SK-N-SH (cell line): Measurements from ENCODE around the gene ADAP1. TPM values are rescaled to one million over a fixed set of nuclear protein-coding genes. Genes with fewer than 3 reads are reported as not detected.

Experiments
- CTCF ChIA-PET: fragments of 300-600, 350-600 bp; formaldehyde crosslinking; extraction: SDS; loops from one replicate; lab custom pipeline; 2021; lab: Yijun Ruan, JAX
- POLR2A ChIA-PET: fragments of 350-600 bp; sonication (Branson Sonifier 250); formaldehyde crosslinking; extraction: SDS; loops from one replicate; lab custom pipeline; 2020; ENCODE audit warnings: antibody characterized with exemption, inconsistent platforms; lab: Yijun Ruan, JAX
- DNase-seq: peaks from one replicate; pipeline ENCODE4 v3.0.0; 2012
- H2AFZ ChIP-seq: fragments of 200-600 bp; sonication (generic); 2 replicates; pipeline ENCODE4 v1.8.1; 2016; ENCODE audit warnings: antibody characterized with exemption, mild to moderate bottlenecking, low read depth
- H3F3A ChIP-seq: fragments of 200-600 bp; sonication (generic); replicated peaks from 2 replicates; pipeline ENCODE3; 2016; ENCODE audit warnings: antibody characterized with exemption, mild to moderate bottlenecking; ENCODE audit not compliant: insufficient read depth
- H3K27ac ChIP-seq, 2 experiments: fragments of 200-500 bp in 1 of 2; fragments of 200-600 bp in 1 of 2; sonication (Bioruptor generic) in 1 of 2; sonication (generic), shearing (Covaris generic) in 1 of 2; 2 replicates each; pipeline versions ENCODE4 v1.5.1 to v1.6.1; 2014 to 2016; ENCODE audit warnings: low read depth in 2 of 2, inconsistent platforms in 1 of 2, low read length in 1 of 2, mild to moderate bottlenecking in 1 of 2, mixed read lengths in 1 of 2
- H3K27me3 ChIP-seq: fragments of 200-600 bp; sonication (generic), shearing (Covaris generic); 2 replicates; pipeline ENCODE4 v1.6.1; 2016; ENCODE audit warnings: mixed run types; ENCODE audit not compliant: insufficient read depth
- H3K36me3 ChIP-seq, 2 experiments: fragments of 200-500 bp in 1 of 2; fragments of 200-600 bp in 1 of 2; sonication (Bioruptor generic) in 1 of 2; sonication (generic) in 1 of 2; replicated peaks in 1 of 2; 2 replicates each; pipeline versions ENCODE3 to v1.5.1; 2014 to 2016; ENCODE audit warnings: low read length in 1 of 2, mild to moderate bottlenecking in 1 of 2; ENCODE audit not compliant: insufficient read depth in 2 of 2, control insufficient read depth in 1 of 2
- H3K4me1 ChIP-seq, 2 experiments: fragments of 200-500 bp in 1 of 2; fragments of 200-600 bp in 1 of 2; sonication (Bioruptor generic) in 1 of 2; sonication (generic), shearing (Covaris generic) in 1 of 2; 2 replicates each; pipeline versions ENCODE4 v1.5.1 to v1.6.1; 2014 to 2016; ENCODE audit warnings: low read depth in 1 of 2, low read length in 1 of 2, mixed run types in 1 of 2; ENCODE audit not compliant: insufficient read depth in 2 of 2, control insufficient read depth in 1 of 2
- H3K4me2 ChIP-seq: fragments of 200-600 bp; sonication (generic), shearing (Covaris generic); 2 replicates; pipeline ENCODE4 v1.6.1; 2017; ENCODE audit warnings: mixed run types
- H3K4me3 ChIP-seq, 2 experiments: fragments of 200-500 bp in 1 of 2; fragments of 200-600 bp in 1 of 2; sonication (Bioruptor generic) in 1 of 2; sonication (generic), shearing (Covaris generic) in 1 of 2; 2 replicates each; pipeline versions ENCODE4 v1.5.1 to v1.8.1; 2014 to 2016; ENCODE audit warnings: low read depth in 2 of 2, inconsistent platforms in 1 of 2, low read length in 1 of 2, mild to moderate bottlenecking in 1 of 2, mixed read lengths in 1 of 2, moderate library complexity in 1 of 2
- H3K79me2 ChIP-seq: fragments of 200-600 bp; sonication (generic); 2 replicates; pipeline ENCODE4 v1.8.1; 2017; ENCODE audit warnings: mild to moderate bottlenecking; ENCODE audit not compliant: insufficient read depth
- H3K9ac ChIP-seq: fragments of 200-600 bp; sonication (generic); 2 replicates; pipeline ENCODE4 v1.6.1; 2017; ENCODE audit warnings: mixed run types
- H3K9me2 ChIP-seq: fragments of 200-600 bp; sonication (generic); 2 replicates; pipeline ENCODE4 v1.6.1; 2017; ENCODE audit warnings: mixed run types
- H3K9me3 ChIP-seq: fragments of 200-600 bp; sonication (generic); 2 replicates; pipeline ENCODE4 v1.6.1; 2017; ENCODE audit warnings: mixed run types, mild to moderate bottlenecking, moderate library complexity
- H4K20me1 ChIP-seq: fragments of 200-600 bp; sonication (generic); 2 replicates; pipeline ENCODE4 v1.6.1; 2017; ENCODE audit warnings: mild to moderate bottlenecking, mixed run types; ENCODE audit not compliant: insufficient read depth
- CTCF ChIP-seq: fragments of 200-600 bp; sonication (generic); IDR thresholded peaks from 2 replicates; pipeline ENCODE4 v1.6.1; 2017; ENCODE audit warnings: antibody characterized with exemption, mild to moderate bottlenecking, moderate library complexity
- ELF1 ChIP-seq: IDR thresholded peaks from 2 replicates; pipeline ENCODE4 v1.4.0; 2012
- EP300 ChIP-seq, 2 experiments: IDR thresholded peaks; 2 replicates each; pipeline versions ENCODE4 v1.4.0 to v1.6.1; 2012; ENCODE audit warnings: borderline replicate concordance in 1 of 2, low read depth in 1 of 2, low read length in 1 of 2
- EZH2phosphoT487 ChIP-seq: fragments of 200-600 bp; sonication (generic); IDR thresholded peaks from 2 replicates; pipeline ENCODE4 v1.6.1; 2017; ENCODE audit warnings: low read depth, mixed run types, mild to moderate bottlenecking, antibody characterized with exemption, moderate library complexity, borderline replicate concordance
- FOXM1 ChIP-seq: IDR thresholded peaks from 2 replicates; pipeline ENCODE4 v1.4.0; 2012; ENCODE audit warnings: low read depth, mild to moderate bottlenecking
- GABPA ChIP-seq: IDR thresholded peaks from 2 replicates; pipeline ENCODE4 v1.4.0; 2012; ENCODE audit warnings: low read depth, mild to moderate bottlenecking
- MEF2A ChIP-seq: IDR thresholded peaks from 2 replicates; pipeline ENCODE4 v1.4.0; 2012; ENCODE audit warnings: low read depth, borderline replicate concordance
- NFIC ChIP-seq: IDR thresholded peaks from 2 replicates; pipeline ENCODE4 v1.4.0; 2012; ENCODE audit warnings: borderline replicate concordance
- POLR2AphosphoS5 ChIP-seq: IDR thresholded peaks from 2 replicates; pipeline ENCODE4 v1.6.1; 2012; ENCODE audit warnings: low read depth, low read length
- RAD21 ChIP-seq: IDR thresholded peaks from 2 replicates; pipeline ENCODE4 v1.6.1; 2012; ENCODE audit warnings: mild to moderate bottlenecking, low read length
- REST ChIP-seq: IDR thresholded peaks from 2 replicates; pipeline ENCODE4 v1.6.1; 2012; ENCODE audit warnings: mild to moderate bottlenecking, low read depth, low read length, moderate library complexity
- RFX5 ChIP-seq: IDR thresholded peaks from 2 replicates; pipeline ENCODE4 v1.6.1; 2012; ENCODE audit warnings: mild to moderate bottlenecking, improper control_type of control experiment, low read length
- SIN3A ChIP-seq: IDR thresholded peaks from 2 replicates; pipeline ENCODE4 v1.6.1; 2012; ENCODE audit warnings: low read depth, mild to moderate bottlenecking, low read length, moderate library complexity, borderline replicate concordance
- SMC3 ChIP-seq: IDR thresholded peaks from 2 replicates; pipeline ENCODE4 v1.6.1; 2012; ENCODE audit warnings: low read depth, low read length, improper control_type of control experiment
- TCF12 ChIP-seq: IDR thresholded peaks from 2 replicates; pipeline ENCODE4 v1.4.0; 2012
- USF1 ChIP-seq: IDR thresholded peaks from 2 replicates; pipeline ENCODE4 v1.4.0; 2012; ENCODE audit warnings: low read depth, borderline replicate concordance
- WGBS: methylation state at CpG from one replicate; pipeline ENCODE4 v1.1.6; 2017; ENCODE audit warnings: low lambda C conversion rate; 5-methylcytosine and 5-hydroxymethylcytosine counted together
- polyA plus RNA-seq, 3 experiments: library from polyadenylated mRNA; depleted of rRNA; stranded (reverse); fragments of >200 nt; gene quantifications; 2 replicates each; pipeline ENCODE4 v1.2.3, GENCODE V29; 2012

The ADAP1 gene
- polyA plus RNA-seq, 1 of the 3 experiments (the other 2 are of a cell fraction), result 3.2 TPM

DNA sequence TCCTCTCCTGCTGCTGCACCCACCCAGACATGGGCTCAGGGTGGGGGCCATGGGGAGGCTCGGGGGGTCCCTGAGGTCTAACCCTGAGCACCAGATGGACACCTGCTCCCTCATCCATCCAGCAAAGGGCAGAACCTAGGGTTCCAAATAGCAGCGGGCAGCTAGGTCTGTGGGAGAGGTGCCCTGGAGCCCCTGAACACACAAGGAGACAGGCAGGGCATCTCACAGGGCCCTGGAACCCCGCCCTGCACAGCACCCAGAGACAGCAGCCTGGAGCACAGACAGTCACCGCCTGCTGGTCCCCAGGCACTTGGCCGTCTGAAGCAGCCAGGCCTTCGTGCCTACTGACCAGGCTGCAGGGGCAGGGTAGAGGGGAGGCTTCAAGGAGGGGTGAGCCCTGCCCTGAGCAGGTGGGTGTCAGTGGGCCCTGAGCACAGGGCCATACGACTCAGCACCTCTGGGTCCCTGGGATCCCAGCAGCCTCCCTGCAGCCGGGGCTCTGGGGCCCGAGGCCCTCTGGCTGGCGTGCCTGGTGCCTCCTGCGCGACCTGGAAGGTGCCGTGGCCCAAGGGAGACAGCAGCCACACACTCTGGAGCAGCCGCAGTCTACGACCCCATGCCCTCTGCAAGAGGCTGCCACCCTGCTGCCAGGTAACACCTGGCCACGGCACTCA is 39.8 kb downstream of the ADAP1 start:
- no peak overlapping the region for H3K27ac ChIP-seq
- H3K9me3 ChIP-seq, result no peaks in the 10 kb centered on the region
- no peak overlapping the region for H3K9ac ChIP-seq
- no peak overlapping the region for H2AFZ ChIP-seq
- H3K4me3 ChIP-seq, result no peak overlapping the region
- H3K27me3 ChIP-seq, result no peaks in the 10 kb centered on the region
- ChIA-PET POLR2A (no interaction called here), CTCF (interaction anchor here (1.3 kb wide), 1 partner anchor 263 kb away, joined by 3 read pairs; no protein-coding TSS in a partner anchor)
- no peaks in the 10 kb centered on the region for H3K79me2 ChIP-seq
- H3K9me2 ChIP-seq, result no peaks in the 10 kb centered on the region
- H3K36me3 ChIP-seq, result no peaks in the 10 kb centered on the region
- TF ChIP-seq MEF2A, result no peak
- TF ChIP-seq CTCF, result no peak
- TF ChIP-seq POLR2AphosphoS5, result no peak
- TF ChIP-seq SMC3, result no peak
- TF ChIP-seq GABPA, result no peak
- TF ChIP-seq RFX5, result no peak
- TF ChIP-seq RAD21, result no peak
- TF ChIP-seq EZH2phosphoT487, result no peak
- TF ChIP-seq NFIC, result no peak
- no peak for TF ChIP-seq TCF12
- TF ChIP-seq ELF1, result no peak
- no peak for TF ChIP-seq SIN3A
- no peak for TF ChIP-seq EP300 (IDR thresholded peaks at IDR 0.05; ENCODE audit: borderline replicate concordance in 1 of 2, low read depth in 1 of 2, low read length in 1 of 2)
- no peak for TF ChIP-seq USF1
- TF ChIP-seq FOXM1, result no peak
- TF ChIP-seq REST, result no peak
- WGBS, result 61% methylated on average over 3 of the region's 16 CpGs
- peaks cover 0 to 24% of the 10 kb centered on the region in 2 experiments; a peak in 1 of 4 replicates for H3K4me1 ChIP-seq
- no peak for DNase-seq
- no peak overlapping the region for H3K4me2 ChIP-seq
- H3F3A ChIP-seq, result peaks cover 4% of the 10 kb centered on the region
- H4K20me1 ChIP-seq, result no peaks in the 10 kb centered on the region
